ENCODE data around the gene REG4. TPM values are rescaled to one million over a fixed set of nuclear protein-coding genes. Genes with fewer than 3 reads are reported as not detected.

REG4 gene
- total RNA-seq, 2 experiments from 2014 or later: 1.8 to 7.5 TPM

- Mint-ChIP-seq H3K27ac (no peak overlapping the region), H3K27me3 (peaks cover 42% of the 10 kb centered on the region), H3K4me3 (no peak overlapping the region), H3K4me1 (no peaks in the 10 kb centered on the region), H3K36me3 (no peaks in the 10 kb centered on the region), H3K9me3 (ENCODE audit: low read depth) (no peaks in the 10 kb centered on the region)
- ATAC-seq (no peak), DNase-seq (no peak)
- CTCF ChIA-PET: interaction anchor here (0.7 to 1.1 kb wide), 3 partner anchors 14 to 29 kb away, joined by 3 to 4 read pairs (median 3); partner anchors contain the start of gene REG4
Observed at GRCh38 chr1:119827010-119827409, 15.8 kb upstream of the REG4 start.

- Mint-ChIP-seq H3K9me3 (ENCODE audit: low read depth) (no peaks in the 10 kb centered on the region), H3K36me3 (no peaks in the 10 kb centered on the region), H3K4me3 (no peak overlapping the region), H3K27ac (no peak overlapping the region), H3K27me3 (peaks cover 42% of the 10 kb centered on the region), H3K4me1 (no peaks in the 10 kb centered on the region)
- DNase-seq (no peak), ATAC-seq (no peak)
- CTCF ChIA-PET: interaction anchor here (2.3 kb wide), 1 partner anchor 14 kb away, joined by 8 read pairs; no protein-coding TSS in a partner anchor
Observed at GRCh38 chr1:119822406-119822805, 11.1 kb upstream of the REG4 start.

- no peak for ATAC-seq
- Mint-ChIP-seq H3K36me3 (no peaks in the 10 kb centered on the region), H3K4me1 (peaks cover 6% of the 10 kb centered on the region), H3K4me3 (no peak overlapping the region), H3K9me3 (ENCODE audit: low read depth) (no peaks in the 10 kb centered on the region), H3K27ac (no peak overlapping the region), H3K27me3 (peaks cover 50% of the 10 kb centered on the region)
- DNase-seq: no peak
- CTCF ChIA-PET: interaction anchor here (0.9 kb wide), 1 partner anchor 9 kb away, joined by 4 read pairs; no protein-coding TSS in a partner anchor
Observed at GRCh38 chr1:119818181-119818580, 6.9 kb upstream of the REG4 start.

GRCh38 chr1:119816407-119816806 lies 5.1 kb upstream of the REG4 start:
- DNase-seq: no peak
- CTCF ChIA-PET: interaction anchor here (0.6 kb wide), 1 partner anchor 9 kb away, joined by 3 read pairs; no protein-coding TSS in a partner anchor
- Mint-ChIP-seq H3K9me3 (ENCODE audit: low read depth) (no peaks in the 10 kb centered on the region), H3K36me3 (no peaks in the 10 kb centered on the region), H3K27me3 (peaks cover 50% of the 10 kb centered on the region), H3K4me3 (no peak overlapping the region), H3K4me1 (peaks cover 6% of the 10 kb centered on the region), H3K27ac (no peak overlapping the region)
- ATAC-seq: no peak

GRCh38 chr1:119815928-119816327 lies 4.7 kb upstream of the REG4 start:
- ATAC-seq (no peak), DNase-seq (no peak)
- CTCF ChIA-PET: no interaction called here
- no peaks in the 10 kb centered on the region for H3K9me3 Mint-ChIP-seq (ENCODE audit: low read depth)
- no peak overlapping the region for H3K4me3 Mint-ChIP-seq
- H3K36me3 Mint-ChIP-seq: no peaks in the 10 kb centered on the region
- H3K4me1 Mint-ChIP-seq: peaks cover 6% of the 10 kb centered on the region
- H3K27me3 Mint-ChIP-seq: peaks cover 51% of the 10 kb centered on the region
- H3K27ac Mint-ChIP-seq: no peak overlapping the region

DNA sequence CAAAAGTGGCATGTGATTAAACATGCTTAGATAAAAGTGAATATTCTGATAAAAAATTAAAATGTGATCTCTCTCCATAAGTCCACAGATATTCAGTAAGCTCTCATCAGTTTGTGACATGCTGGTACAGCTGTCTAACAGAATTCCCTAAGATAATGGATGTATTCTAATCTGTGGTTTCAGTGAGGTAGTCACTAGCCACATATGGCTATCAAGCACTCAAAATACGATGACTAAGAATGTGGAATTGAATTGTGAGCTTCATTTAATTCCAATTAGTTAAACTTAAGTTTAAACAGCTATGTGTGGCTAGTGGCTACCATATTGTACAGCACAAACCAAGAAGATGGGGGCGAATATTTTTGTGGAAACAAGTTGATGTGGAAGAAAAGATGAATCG lies 4.1 kb upstream of the REG4 start:
- H3K4me3 Mint-ChIP-seq: no peak overlapping the region
- no peak overlapping the region for H3K27ac Mint-ChIP-seq
- no peak for ATAC-seq
- H3K9me3 Mint-ChIP-seq (ENCODE audit: low read depth): no peaks in the 10 kb centered on the region
- H3K27me3 Mint-ChIP-seq: peaks cover 57% of the 10 kb centered on the region
- CTCF ChIA-PET: no interaction called here
- H3K4me1 Mint-ChIP-seq: peaks cover 6% of the 10 kb centered on the region
- DNase-seq: no peak
- H3K36me3 Mint-ChIP-seq: no peaks in the 10 kb centered on the region

DNA sequence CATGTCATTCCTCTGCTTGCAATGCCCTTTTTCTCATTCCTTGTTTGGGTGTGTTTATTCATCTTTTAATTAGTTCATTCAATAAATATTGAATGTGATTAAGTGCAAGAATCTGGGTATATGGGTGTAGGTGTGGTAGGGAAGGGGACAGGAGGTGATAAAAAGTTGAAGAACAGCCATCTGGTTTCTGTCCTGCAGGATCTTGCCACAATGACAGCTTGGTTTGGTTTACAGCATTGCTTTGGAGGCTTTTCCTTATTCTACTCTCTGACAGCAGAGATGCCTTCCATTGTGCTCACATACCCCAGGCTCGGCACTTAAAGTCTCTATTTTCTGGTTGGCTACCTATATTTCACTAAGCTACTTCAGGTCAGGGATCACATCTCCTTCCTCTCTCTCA lies 3.0 kb upstream of the REG4 start:
- no peak for DNase-seq
- no peak overlapping the region for H3K4me3 Mint-ChIP-seq
- H3K4me1 Mint-ChIP-seq: peaks cover 7% of the 10 kb centered on the region
- CTCF ChIA-PET: no interaction called here
- ATAC-seq: no peak
- peaks cover 52% of the 10 kb centered on the region for H3K27me3 Mint-ChIP-seq
- H3K36me3 Mint-ChIP-seq: no peaks in the 10 kb centered on the region
- no peak overlapping the region for H3K27ac Mint-ChIP-seq
- H3K9me3 Mint-ChIP-seq (ENCODE audit: low read depth): no peaks in the 10 kb centered on the region

GRCh38 chr1:119811985-119812557 lies 811 bp upstream of the REG4 start:
- H3K27me3 Mint-ChIP-seq: peaks cover 69% of the 10 kb centered on the region
- CTCF ChIA-PET: interaction anchor here (1.4 kb wide), 1 partner anchor 12 kb away, joined by 3 read pairs; no protein-coding TSS in a partner anchor
- no peak overlapping the region for H3K4me3 Mint-ChIP-seq
- H3K9me3 Mint-ChIP-seq (ENCODE audit: low read depth): no peaks in the 10 kb centered on the region
- no peak overlapping the region for H3K27ac Mint-ChIP-seq
- H3K4me1 Mint-ChIP-seq: peaks cover 10% of the 10 kb centered on the region
- DNase-seq (no peak), ATAC-seq (no peak)
- H3K36me3 Mint-ChIP-seq: no peaks in the 10 kb centered on the region

DNA sequence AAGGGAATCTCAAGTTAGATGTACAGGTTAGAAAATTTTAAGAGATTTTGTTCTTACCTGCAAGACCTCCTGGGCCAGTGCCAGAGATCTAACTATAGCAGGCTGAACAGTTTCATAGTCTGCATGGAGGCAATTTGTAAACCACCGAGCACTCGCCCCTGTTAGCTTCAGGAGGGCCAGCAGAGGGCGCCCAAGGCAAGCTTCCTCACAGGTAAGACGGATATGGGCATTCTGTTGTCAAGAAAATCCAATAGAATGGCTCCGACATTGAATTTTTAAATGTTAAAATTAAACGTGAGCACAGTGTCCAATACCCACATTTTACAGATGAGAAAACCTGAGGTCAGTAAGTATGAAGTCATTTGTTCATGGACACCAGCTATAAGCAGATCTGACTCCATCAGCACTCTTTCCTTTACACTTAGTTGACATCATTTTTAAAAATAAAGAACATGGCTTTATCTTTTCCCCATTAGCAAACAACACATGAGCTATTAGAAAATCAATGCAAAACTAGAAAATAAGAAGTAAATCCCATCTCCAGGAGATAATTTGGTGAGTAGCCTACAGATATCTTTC lies 2.2 kb downstream of the REG4 start:
- peaks cover 4% of the 10 kb centered on the region for H3K4me1 Mint-ChIP-seq
- peak; percentile 91 for ATAC-seq
- H3K27ac Mint-ChIP-seq: no peak overlapping the region
- no peak overlapping the region for H3K4me3 Mint-ChIP-seq
- CTCF ChIA-PET: interaction anchor here (0.6 to 2.4 kb wide), 24 partner anchors 10 to 160 kb away, joined by 3 to 25 read pairs (median 4); no protein-coding TSS in a partner anchor
- H3K9me3 Mint-ChIP-seq (ENCODE audit: low read depth): no peaks in the 10 kb centered on the region
- peaks cover 71% of the 10 kb centered on the region for H3K27me3 Mint-ChIP-seq
- H3K36me3 Mint-ChIP-seq: no peaks in the 10 kb centered on the region
- peak; percentile 80 for DNase-seq

- Mint-ChIP-seq H3K4me3 (no peak overlapping the region), H3K36me3 (no peaks in the 10 kb centered on the region), H3K27ac (no peak overlapping the region), H3K4me1 (peaks cover 4% of the 10 kb centered on the region), H3K27me3 (peaks cover 72% of the 10 kb centered on the region), H3K9me3 (ENCODE audit: low read depth) (no peaks in the 10 kb centered on the region)
- ATAC-seq (no peak), DNase-seq (no peak)
- CTCF ChIA-PET: interaction anchor here (0.6 to 2.4 kb wide), 21 partner anchors 10 to 160 kb away, joined by 3 to 25 read pairs (median 4); no protein-coding TSS in a partner anchor
Observed at GRCh38 chr1:119808491-119808890, 2.8 kb downstream of the REG4 start.

DNA sequence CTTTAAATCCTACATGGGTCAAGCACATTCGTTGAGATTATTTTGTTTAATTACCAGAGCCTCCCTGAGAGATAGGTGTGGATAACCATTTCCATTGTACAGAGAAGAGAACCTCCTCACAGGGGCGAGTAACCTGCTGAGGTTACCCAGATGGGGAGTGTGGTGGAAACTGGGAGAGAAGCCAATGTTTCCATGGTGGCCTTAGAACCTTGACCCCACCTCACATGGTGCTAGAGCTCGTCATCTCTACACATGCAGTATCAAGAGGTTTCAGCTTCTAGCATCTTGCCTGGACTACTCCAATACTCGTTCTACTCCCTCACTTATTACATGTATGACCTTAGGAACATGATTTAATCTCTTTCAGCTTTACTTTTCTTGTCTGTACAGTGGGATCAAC lies 4.8 kb downstream of the REG4 start:
- Mint-ChIP-seq H3K27me3 (peaks cover 65% of the 10 kb centered on the region), H3K27ac (no peak overlapping the region), H3K4me3 (no peak overlapping the region), H3K4me1 (peaks cover 4% of the 10 kb centered on the region), H3K9me3 (ENCODE audit: low read depth) (no peaks in the 10 kb centered on the region), H3K36me3 (no peaks in the 10 kb centered on the region)
- ATAC-seq (no peak), DNase-seq (no peak)
- CTCF ChIA-PET: interaction anchor here (1.3 kb wide), 1 partner anchor 62 kb away, joined by 3 read pairs; no protein-coding TSS in a partner anchor

DNA sequence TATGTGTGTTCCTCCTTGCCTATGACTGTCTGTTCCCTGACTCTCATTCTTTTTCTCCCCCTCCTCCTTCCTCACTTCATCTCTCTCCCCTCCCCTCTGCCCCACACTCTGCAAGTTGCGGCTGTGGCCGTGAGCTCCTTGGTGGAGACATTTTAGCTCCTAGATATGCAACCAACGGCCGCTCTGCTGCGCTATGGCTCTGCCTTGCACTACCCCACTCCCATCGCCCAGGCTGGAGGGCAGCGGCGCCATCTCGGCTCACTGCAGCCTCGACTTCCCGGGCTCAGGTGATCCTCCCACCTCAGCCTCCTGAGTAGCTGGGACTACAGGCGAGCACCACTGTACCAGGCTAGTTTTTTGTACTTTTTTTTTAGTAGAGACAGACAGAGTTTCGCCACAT lies 5.5 kb downstream of the REG4 start:
- Mint-ChIP-seq H3K36me3 (no peaks in the 10 kb centered on the region), H3K9me3 (ENCODE audit: low read depth) (no peaks in the 10 kb centered on the region), H3K4me3 (no peak overlapping the region), H3K27ac (no peak overlapping the region), H3K4me1 (peaks cover 4% of the 10 kb centered on the region), H3K27me3 (peaks cover 61% of the 10 kb centered on the region)
- CTCF ChIA-PET: no interaction called here
- DNase-seq (no peak), ATAC-seq (no peak)

DNA sequence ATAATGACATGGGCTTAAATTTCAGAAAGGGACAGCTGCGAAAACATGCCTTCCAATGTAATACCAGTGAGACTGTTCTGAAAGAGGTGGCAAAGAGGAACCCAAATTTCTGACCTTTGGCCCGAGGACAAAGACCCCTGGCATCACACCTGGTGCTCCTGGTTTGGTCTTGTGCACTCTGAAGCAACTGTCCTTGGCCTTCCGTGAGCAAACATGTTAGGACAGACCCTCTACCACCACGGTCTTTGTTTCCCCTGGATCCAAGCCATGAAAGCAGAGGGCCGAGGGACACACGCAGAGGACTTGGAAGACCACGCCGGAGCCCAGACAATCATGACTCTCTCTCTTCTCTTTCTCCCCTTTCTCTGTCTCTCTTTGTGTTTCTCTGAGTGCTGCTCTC lies 6.0 kb downstream of the REG4 start:
- no peaks in the 10 kb centered on the region for H3K9me3 Mint-ChIP-seq (ENCODE audit: low read depth)
- H3K36me3 Mint-ChIP-seq: no peaks in the 10 kb centered on the region
- DNase-seq: no peak
- ATAC-seq: no peak
- H3K27me3 Mint-ChIP-seq: peaks cover 56% of the 10 kb centered on the region
- H3K4me1 Mint-ChIP-seq: peaks cover 5% of the 10 kb centered on the region
- H3K4me3 Mint-ChIP-seq: no peak overlapping the region
- H3K27ac Mint-ChIP-seq: no peak overlapping the region
- CTCF ChIA-PET: no interaction called here

DNA sequence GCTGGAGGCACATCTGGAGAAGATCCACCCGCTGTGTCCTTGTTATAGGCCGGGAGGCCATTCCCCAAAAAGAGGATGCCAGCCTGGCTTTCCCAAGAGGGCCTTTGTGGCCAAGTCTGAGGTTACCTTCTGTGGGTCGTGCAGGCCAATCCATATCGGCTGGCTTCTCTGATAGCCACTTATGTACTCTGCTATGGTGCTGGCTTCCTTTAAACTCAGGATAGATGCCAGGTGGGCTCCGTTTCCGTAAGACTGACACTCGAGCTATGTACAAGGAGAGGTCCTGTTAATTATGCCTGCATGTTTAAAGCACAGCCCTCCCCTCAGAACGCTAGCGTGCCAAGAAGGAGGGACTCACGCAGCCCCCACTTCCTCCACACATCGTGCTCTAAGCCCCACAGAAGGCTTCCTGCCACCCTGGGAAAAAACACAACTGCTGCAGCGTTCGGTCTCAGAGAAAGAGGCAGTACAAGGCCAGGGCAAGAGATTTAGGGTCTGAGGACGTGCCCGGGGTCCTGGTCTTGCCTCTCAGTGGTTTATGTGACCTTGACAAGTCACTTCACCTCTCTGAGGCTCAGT lies 11.6 kb downstream of the REG4 start:
- Mint-ChIP-seq H3K4me1 (peaks cover 11% of the 10 kb centered on the region), H3K27ac (peak overlapping the region; percentile 52), H3K4me3 (peak overlapping the region; percentile 37), H3K36me3 (no peaks in the 10 kb centered on the region), H3K9me3 (ENCODE audit: low read depth) (no peaks in the 10 kb centered on the region), H3K27me3 (peaks cover 14% of the 10 kb centered on the region)
- CTCF ChIA-PET: interaction anchor here (0.7 to 4.0 kb wide), 3 partner anchors 9 to 55 kb away, joined by 3 to 25 read pairs (median 6); no protein-coding TSS in a partner anchor
- peak; percentile 45 for ATAC-seq
- no peak for DNase-seq

All from activated CD8-positive, alpha-beta memory T cell treated with anti-CD3 and anti-CD28 coated beads, Interleukin-2, amount 10 ng/mL, durations not matched to agents 7 days and 5 days (primary cell).